Spleen (tissue), 11 donors: ENCODE results near the gene NKX6-2. TPM values are rescaled to one million over a fixed set of nuclear protein-coding genes. Genes with fewer than 3 reads are reported as not detected.

Source experiments
- DNase-seq: peaks from one replicate; pipeline ENCODE4 v3.0.0-alpha.2; 2020
- H3K27ac ChIP-seq, 8 donors: fragments of 200-600 bp; sonication (generic) in 7 of 8; 1 replicate in 4 of 8; 2 replicates in 4 of 8; pipeline versions ENCODE4 v1.5.0 to v1.8.0; 2016 to 2021; ENCODE audit warnings: inconsistent platforms in 4 of 8, mild to moderate bottlenecking in 4 of 8, moderate library complexity in 1 of 8
- H3K27me3 ChIP-seq, 7 donors: fragments of 200-600 bp; sonication (generic) in 6 of 7; replicated peaks in 1 of 7; 1 replicate in 4 of 7; 2 replicates in 3 of 7; pipeline versions ENCODE4 v1.5.0 to v1.8.0; 2016 to 2021; ENCODE audit warnings: inconsistent platforms in 3 of 7, mild to moderate bottlenecking in 1 of 7
- H3K36me3 ChIP-seq, 6 donors: fragments of 200-600 bp; sonication (generic) in 5 of 6; 1 replicate in 4 of 6; 2 replicates in 2 of 6; pipeline versions ENCODE4 v1.5.0 to v1.8.0; 2016 to 2021; ENCODE audit warnings: inconsistent platforms in 2 of 6
- H3K4me1 ChIP-seq, 6 donors: fragments of 200-600 bp; sonication (generic) in 5 of 6; 1 replicate in 3 of 6; 2 replicates in 3 of 6; pipeline versions ENCODE4 v1.5.0 to v1.8.0; 2016 to 2021; ENCODE audit warnings: inconsistent platforms in 3 of 6
- H3K4me3 ChIP-seq, 8 donors: fragments of 200-600 bp; sonication (generic) in 7 of 8; 1 replicate in 4 of 8; 2 replicates in 4 of 8; pipeline versions ENCODE4 v1.5.0 to v1.8.0; 2016 to 2021; ENCODE audit warnings: inconsistent platforms in 4 of 8, mild to moderate bottlenecking in 4 of 8, moderate library complexity in 2 of 8
- H3K9me3 ChIP-seq, 8 donors: fragments of 200-600 bp; sonication (generic) in 7 of 8; 1 replicate in 4 of 8; 2 replicates in 4 of 8; pipeline versions ENCODE4 v1.5.0 to v1.8.0; 2016 to 2021; ENCODE audit warnings: inconsistent platforms in 4 of 8
- CTCF ChIP-seq, 11 experiments: fragments of 200-600 bp in 7 of 11; fragments of 450-650 bp in 4 of 11; sonication (generic) in 4 of 11; IDR thresholded peaks in 8 of 11; conservative IDR thresholded peaks in 3 of 11; 1 replicate in 7 of 11; 2 replicates in 4 of 11; pipeline versions ENCODE4 v1.4.0 to v1.8.0; 2016 to 2021; ENCODE audit warnings: antibody characterized with exemption in 11 of 11, inconsistent platforms in 4 of 11, mild to moderate bottlenecking in 1 of 11
- POLR2A ChIP-seq, 3 donors: fragments of 450-650 bp; IDR thresholded peaks; one replicate each; pipeline ENCODE4 v1.5.1; 2017; ENCODE audit warnings: antibody characterized with exemption in 3 of 3, mild to moderate bottlenecking in 1 of 3
- POLR2AphosphoS5 ChIP-seq, 3 donors: sonication (generic); formaldehyde crosslinking; IDR thresholded peaks; one replicate each; pipeline ENCODE4 v1.5.1; 2017; ENCODE audit warnings: antibody characterized with exemption in 3 of 3
- WGBS, 5 donors: extraction: QIAGEN DNeasy Blood & Tissue Kit in 3 of 5; methylation state at CpG; one replicate each; pipeline versions ENCODE4 v1.1.5 to v1.1.7; 2013 to 2018; 5-methylcytosine and 5-hydroxymethylcytosine counted together
- intact Hi-C: fragments of 100-400 bp; cut with DNase I; formaldehyde crosslinking; loops from one replicate; pipeline ENCODE4 v1.15.0; 2023; ENCODE audit warnings: low total_unique reads
- polyA plus RNA-seq, 3 donors: library from polyadenylated mRNA; stranded (reverse); fragments of 200-250 nt; gene quantifications; one replicate each; pipeline ENCODE4 v1.2.1, GENCODE V29; 2013
- total RNA-seq, 7 donors: library from RNA; depleted of rRNA in 3 of 7; stranded (reverse); fragments of >200 nt in 3 of 7; fragmentation: NEBNext Ultra II Directional in 4 of 7; extraction: Animal tissue kit (Norgen Biotek cat#: 25700) in 4 of 7; gene quantifications; one replicate each; pipeline versions ENCODE4 v1.1.0 to v1.2.1, GENCODE V29; 2016 to 2021
- donor health status: healthy with polysubstance abuse.
- donor health status: DM: no; HTN: no; CAD: no; lungs with moderate emphysema.
- donor health status: DM: no; HTN: no; CAD: no.
- donor health status: Bipolar disorder and iron deficiency.
- donor health status: healthy.
- donor health status: DM: no; HTN: no; CAD: no.
- donor health status: DM: yes; HTN: yes; CAD: no.

NKX6-2 gene
- total and polyA plus RNA-seq, 10 donors, result 0.03 to 0.08 TPM; not detected in 8

DNA sequence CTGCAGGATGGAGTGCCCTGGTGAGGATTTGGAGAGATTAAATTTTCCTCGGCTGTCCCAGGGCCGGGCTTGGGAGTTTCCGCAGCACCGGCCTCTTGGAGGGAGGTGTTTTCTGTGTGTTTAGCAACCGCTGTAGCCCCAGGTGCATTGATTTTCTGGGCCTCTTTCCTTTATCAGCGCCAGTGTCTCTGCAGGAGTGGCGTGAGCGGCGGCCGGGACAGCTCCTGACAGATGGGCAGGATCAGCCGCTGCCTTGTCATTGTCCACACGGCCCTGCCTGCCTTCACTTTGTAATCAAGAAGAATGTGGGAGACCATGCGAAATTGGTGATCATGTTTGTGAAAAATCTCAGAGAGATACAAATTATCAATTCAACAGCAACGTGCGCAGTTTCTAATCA lies 32.4 kb downstream of the NKX6-2 start:
- intact Hi-C loops, result no loop called here

DNA sequence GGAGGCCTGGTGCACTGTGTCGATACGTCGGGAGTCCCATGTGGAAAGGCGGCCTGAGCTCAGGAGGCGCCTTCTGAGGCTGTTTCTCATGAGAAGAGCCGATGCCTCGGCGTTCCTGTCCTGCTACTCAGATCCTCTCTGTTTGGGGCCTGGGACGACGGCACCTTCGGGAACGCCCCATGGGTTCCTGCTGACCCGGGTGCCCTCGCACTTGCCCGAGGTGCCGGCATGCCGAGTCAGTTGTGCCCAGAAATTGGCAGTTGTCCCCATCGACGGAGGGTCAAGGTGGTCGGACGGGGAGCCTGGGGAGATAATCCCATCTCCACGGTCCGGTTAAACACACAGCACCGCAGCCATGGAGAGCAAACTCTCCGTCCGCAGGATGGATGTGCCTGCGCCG lies 33.0 kb downstream of the NKX6-2 start:
- 94 to 98% (median 97%) methylated on average over 25 to 28 of the region's 28 CpGs for WGBS, 5 donors
- peak in 1 of 3 donors; percentile 11 for TF ChIP-seq POLR2AphosphoS5 (IDR thresholded peaks at IDR 0.05)
- no peak for TF ChIP-seq POLR2A (IDR thresholded peaks at IDR 0.05)
- Histone ChIP-seq H3K4me1 (no peaks in the 10 kb centered on the region), H3K27me3 (no peaks in the 10 kb centered on the region), H3K4me3 (no peak overlapping the region), H3K36me3 (peaks cover 0 to 97% (median 56%) of the 10 kb centered on the region in 6 donors), H3K9me3 (no peaks in the 10 kb centered on the region), H3K27ac (no peak overlapping the region)
- intact Hi-C loops, result no loop called here
- DNase-seq, result no peak

More for the DNA sequence above, 32.4 kb downstream of the NKX6-2 start:
- 92 to 95% (median 93%) methylated on average over 15 of the region's 15 CpGs for WGBS, 5 donors
- Histone ChIP-seq H3K27ac (no peak overlapping the region), H3K4me3 (no peak overlapping the region), H3K4me1 (no peaks in the 10 kb centered on the region), H3K9me3 (no peaks in the 10 kb centered on the region), H3K36me3 (peaks cover 0 to 100% (median 58%) of the 10 kb centered on the region in 6 donors), H3K27me3 (no peaks in the 10 kb centered on the region)
- TF ChIP-seq POLR2AphosphoS5 (IDR thresholded peaks at IDR 0.05), result no peak
- TF ChIP-seq CTCF (IDR thresholded peaks at IDR 0.05 in 8 of 11, conservative IDR thresholded peaks at IDR 0.05 in 3 of 11), result no peak
- TF ChIP-seq POLR2A (IDR thresholded peaks at IDR 0.05), result no peak
- no peak for DNase-seq

- no peaks in the 10 kb centered on the region for H3K9me3 ChIP-seq
- intact Hi-C loops, result no loop called here
- WGBS, 5 donors, result 93 to 98% (median 96%) methylated on average over 13 to 20 of the region's 20 CpGs
- peaks cover 0 to 92% (median 52%) of the 10 kb centered on the region in 6 donors for H3K36me3 ChIP-seq
- no peak overlapping the region for H3K4me3 ChIP-seq
- no peak for DNase-seq
- H3K27me3 ChIP-seq, result no peaks in the 10 kb centered on the region
- no peak overlapping the region for H3K27ac ChIP-seq
- H3K4me1 ChIP-seq, result no peaks in the 10 kb centered on the region
- TF ChIP-seq CTCF (IDR thresholded peaks at IDR 0.05 in 8 of 11, conservative IDR thresholded peaks at IDR 0.05 in 3 of 11), result no peak
- TF ChIP-seq POLR2A (IDR thresholded peaks at IDR 0.05), result no peak
Observed at GRCh38 chr10:132752378-132752777, 33.6 kb downstream of the NKX6-2 start.

DNA sequence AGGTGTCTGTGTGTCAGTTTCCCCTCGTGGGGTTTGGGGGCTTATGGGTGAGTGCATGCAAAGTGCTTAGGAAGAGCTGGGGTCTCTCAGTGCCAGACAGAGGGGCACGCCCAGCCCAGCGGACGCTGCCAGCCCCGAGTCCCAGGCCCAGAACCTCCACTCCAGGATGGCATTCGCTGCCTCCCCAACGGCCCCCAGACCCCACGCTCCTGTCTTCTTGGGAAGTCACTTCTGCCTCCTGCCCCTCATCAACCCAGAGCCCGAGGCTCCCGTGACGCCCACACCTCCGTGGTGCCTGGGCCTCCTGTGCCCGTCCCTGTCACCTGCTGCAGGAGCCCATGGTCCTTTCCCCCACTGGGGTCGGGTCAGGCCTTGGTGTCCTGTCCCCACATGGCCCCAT lies 35.0 kb downstream of the NKX6-2 start:
- TF ChIP-seq POLR2A (IDR thresholded peaks at IDR 0.05) (no peak), POLR2AphosphoS5 (IDR thresholded peaks at IDR 0.05) (no peak), CTCF (IDR thresholded peaks at IDR 0.05 in 8 of 11, conservative IDR thresholded peaks at IDR 0.05 in 3 of 11) (no peak)
- Histone ChIP-seq H3K27me3 (no peaks in the 10 kb centered on the region), H3K27ac (no peak overlapping the region), H3K4me1 (no peaks in the 10 kb centered on the region), H3K4me3 (no peak overlapping the region), H3K9me3 (no peaks in the 10 kb centered on the region), H3K36me3 (peaks cover 0 to 85% (median 45%) of the 10 kb centered on the region in 6 donors)
- 88 to 98% (median 92%) methylated on average over 14 of the region's 14 CpGs for WGBS, 5 donors
- DNase-seq, result no peak
- intact Hi-C loops, result no loop called here

DNA sequence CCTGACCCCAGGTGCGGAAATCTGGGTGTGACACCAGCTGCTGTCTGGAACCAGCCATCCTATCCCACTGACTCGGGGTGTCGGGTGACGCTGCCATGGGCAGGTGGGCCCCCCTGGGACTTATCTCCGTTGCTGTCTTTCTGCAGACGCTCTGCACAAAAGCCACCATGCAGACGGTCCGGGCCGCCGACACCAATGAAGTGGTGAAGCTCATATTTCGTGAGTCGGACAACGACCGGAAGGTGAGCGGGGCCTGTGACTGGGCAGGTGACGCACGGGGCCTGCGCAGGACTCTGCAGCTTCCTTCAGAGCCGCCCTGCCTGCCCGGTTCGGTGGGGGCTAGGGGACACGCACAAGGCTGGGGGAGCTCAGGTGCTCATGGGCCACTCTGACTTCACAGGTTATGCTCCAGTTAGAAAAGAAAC lies 36.6 kb downstream of the NKX6-2 start:
- H3K9me3 ChIP-seq, result no peaks in the 10 kb centered on the region
- H3K27ac ChIP-seq, result no peak overlapping the region
- 91 to 100% (median 93%) methylated on average over 7 to 22 of the region's 22 CpGs for WGBS, 5 donors
- no peak for TF ChIP-seq POLR2AphosphoS5 (IDR thresholded peaks at IDR 0.05)
- no peak for TF ChIP-seq POLR2A (IDR thresholded peaks at IDR 0.05)
- no peak for TF ChIP-seq CTCF (IDR thresholded peaks at IDR 0.05 in 8 of 11, conservative IDR thresholded peaks at IDR 0.05 in 3 of 11)
- no peaks in the 10 kb centered on the region for H3K27me3 ChIP-seq
- no peak for DNase-seq
- H3K36me3 ChIP-seq, result peaks cover 0 to 84% (median 39%) of the 10 kb centered on the region in 6 donors
- H3K4me1 ChIP-seq, result no peaks in the 10 kb centered on the region
- H3K4me3 ChIP-seq, result no peak overlapping the region
- intact Hi-C loops, result no loop called here
